GM12801 (cell line): Measurements from ENCODE around the gene RGS7.

Experiments used
- TF ChIP-seq, protein P1 (sequence below): IDR thresholded peaks from one replicate; pipeline ENCODE4 v1.5.1; 2011; ENCODE audit warnings: control low read depth; ENCODE audit not compliant: insufficient read length; ENCODE audit errors: extremely low read depth

The RGS7 gene

GRCh38 chr1:241387216-241387615 is 30.2 kb upstream of the RGS7 start:
- TF ChIP-seq, protein P1, sequence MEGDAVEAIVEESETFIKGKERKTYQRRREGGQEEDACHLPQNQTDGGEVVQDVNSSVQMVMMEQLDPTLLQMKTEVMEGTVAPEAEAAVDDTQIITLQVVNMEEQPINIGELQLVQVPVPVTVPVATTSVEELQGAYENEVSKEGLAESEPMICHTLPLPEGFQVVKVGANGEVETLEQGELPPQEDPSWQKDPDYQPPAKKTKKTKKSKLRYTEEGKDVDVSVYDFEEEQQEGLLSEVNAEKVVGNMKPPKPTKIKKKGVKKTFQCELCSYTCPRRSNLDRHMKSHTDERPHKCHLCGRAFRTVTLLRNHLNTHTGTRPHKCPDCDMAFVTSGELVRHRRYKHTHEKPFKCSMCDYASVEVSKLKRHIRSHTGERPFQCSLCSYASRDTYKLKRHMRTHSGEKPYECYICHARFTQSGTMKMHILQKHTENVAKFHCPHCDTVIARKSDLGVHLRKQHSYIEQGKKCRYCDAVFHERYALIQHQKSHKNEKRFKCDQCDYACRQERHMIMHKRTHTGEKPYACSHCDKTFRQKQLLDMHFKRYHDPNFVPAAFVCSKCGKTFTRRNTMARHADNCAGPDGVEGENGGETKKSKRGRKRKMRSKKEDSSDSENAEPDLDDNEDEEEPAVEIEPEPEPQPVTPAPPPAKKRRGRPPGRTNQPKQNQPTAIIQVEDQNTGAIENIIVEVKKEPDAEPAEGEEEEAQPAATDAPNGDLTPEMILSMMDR = no peak

DNA sequence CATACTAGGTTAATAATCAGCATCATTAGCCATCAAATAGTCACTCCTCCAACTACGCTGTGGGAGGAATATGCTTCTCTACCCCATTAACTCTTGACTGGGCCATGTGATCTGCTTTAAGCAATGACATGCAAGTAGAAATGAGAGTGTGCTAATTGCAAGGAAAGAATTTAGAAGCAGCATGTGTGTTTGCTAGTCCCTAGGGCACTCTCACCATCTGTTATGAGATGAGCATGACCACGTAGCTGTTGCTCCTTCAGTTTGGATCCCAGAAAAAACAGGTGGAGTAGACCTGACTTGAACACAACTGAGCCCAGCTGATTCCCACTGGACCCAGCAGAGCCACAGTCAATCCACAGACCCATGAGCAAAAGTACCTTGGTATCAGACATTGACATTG is 19.7 kb upstream of the RGS7 start:
- TF ChIP-seq, protein P1 = no peak

- TF ChIP-seq, protein P1 = no peak
Observed at GRCh38 chr1:241375886-241376285, 18.9 kb upstream of the RGS7 start.

GRCh38 chr1:241366196-241366595 is 9.2 kb upstream of the RGS7 start:
- TF ChIP-seq, protein P1 = no peak

GRCh38 chr1:241362350-241362749 is 5.3 kb upstream of the RGS7 start:
- TF ChIP-seq, protein P1 = no peak

DNA sequence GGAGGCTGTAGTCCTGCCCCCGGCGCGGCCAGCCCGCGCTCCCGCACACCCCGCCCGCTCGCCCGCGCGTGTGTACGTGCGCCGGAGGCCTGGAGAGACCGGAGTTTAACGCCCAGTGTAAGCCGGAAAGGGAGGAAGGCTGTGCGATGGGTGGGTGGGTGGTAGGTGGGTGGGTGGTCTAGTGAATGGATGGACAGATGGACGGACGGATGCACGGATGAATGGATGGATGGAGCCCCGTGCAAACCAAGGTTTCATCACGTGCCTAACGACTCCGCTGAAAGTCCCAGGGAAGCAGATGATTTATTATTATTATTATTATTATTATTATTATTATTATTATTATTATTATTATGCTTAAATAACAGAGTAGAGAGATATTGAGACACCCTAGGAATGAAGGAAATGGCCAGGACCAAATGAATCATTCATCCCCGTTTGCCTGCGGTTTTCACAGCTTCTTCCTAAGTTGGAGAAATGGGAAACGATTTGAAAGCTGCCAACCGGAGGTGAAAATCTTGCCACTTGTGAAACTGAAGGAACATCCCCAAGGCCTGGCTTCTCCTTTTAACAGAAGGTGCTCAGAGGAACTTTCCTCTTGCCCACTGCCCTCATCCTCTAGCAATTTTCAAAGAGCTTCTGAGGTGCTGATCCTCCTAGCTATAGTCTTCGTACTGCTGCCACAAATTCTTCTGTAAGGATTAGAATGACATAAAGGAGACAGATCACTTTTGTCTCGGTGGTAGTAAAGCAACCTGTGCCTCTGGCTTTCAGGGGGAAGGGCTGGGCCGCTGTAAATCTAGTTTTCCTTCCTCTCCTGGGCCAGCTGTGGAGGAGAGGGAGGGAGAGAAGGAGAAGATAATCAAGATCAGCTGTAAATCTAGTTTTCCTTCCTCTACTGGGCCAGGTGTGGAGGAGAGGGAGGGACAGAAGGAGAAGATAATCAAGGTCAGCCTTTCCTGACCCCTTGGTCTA is 648 bp upstream of the RGS7 start:
- TF ChIP-seq, protein P1 = no peak

- TF ChIP-seq, protein P1 = no peak
Observed at GRCh38 chr1:241356187-241356518, 852 bp downstream of the RGS7 start.
